Right atrium auricular region (tissue), 2 donors: ENCODE data around the gene PRXL2C. TPM values are rescaled to one million over a fixed set of nuclear protein-coding genes. Genes with fewer than 3 reads are reported as not detected.
A peak's percentile ranks its signal among the peaks of the same experiment; 100 is the strongest.
"Not testable (repeated sequence)": the region's sequence is repeated elsewhere in the genome, so short reads cannot be mapped to it uniquely, and the experiment has no call there.

Source experiments
- DNase-seq: peaks from one replicate; pipeline ENCODE4 v3.0.0-alpha.2; 2019; ENCODE audit warnings: low spot score
- H3K27ac ChIP-seq, 2 donors: fragments of 200-600 bp; sonication (generic); 1 replicate in 1 of 2; 2 replicates in 1 of 2; pipeline ENCODE4 v1.5.1; 2016 to 2019
- H3K27me3 ChIP-seq, 2 donors: fragments of 200-600 bp; sonication (generic); one replicate each; pipeline versions ENCODE4 v1.5.1 to v1.6.0; 2017 to 2019
- H3K36me3 ChIP-seq: fragments of 200-600 bp; sonication (generic); one replicate; pipeline ENCODE4 v1.5.1; 2016
- H3K4me1 ChIP-seq, 2 donors: fragments of 200-600 bp; sonication (generic); one replicate each; pipeline versions ENCODE4 v1.5.1 to v1.6.0; 2017 to 2019
- H3K4me3 ChIP-seq, 2 donors: fragments of 200-600 bp; sonication (generic); 1 replicate in 1 of 2; 2 replicates in 1 of 2; pipeline ENCODE4 v1.5.1; 2017 to 2019; ENCODE audit warnings: mild to moderate bottlenecking in 1 of 2, moderate library complexity in 1 of 2
- H3K9me3 ChIP-seq, 2 donors: fragments of 200-600 bp; sonication (generic); one replicate each; pipeline ENCODE4 v1.5.1; 2019
- total RNA-seq, 2 donors: library from RNA; depleted of rRNA; stranded (reverse); fragments of >200 nt; gene quantifications; one replicate each; pipeline ENCODE4 v1.1.0, GENCODE V29; 2016
- TF ChIP-seq, protein P1 (sequence below), 2 donors: fragments of 200-600 bp; sonication (generic); IDR thresholded peaks; one replicate each; pipeline ENCODE4 v1.5.1; 2019; ENCODE audit warnings: antibody characterized with exemption in 2 of 2

Gene PRXL2C
- total RNA-seq, 2 donors from 2014 or later: 14.2 to 22.4 TPM

DNA sequence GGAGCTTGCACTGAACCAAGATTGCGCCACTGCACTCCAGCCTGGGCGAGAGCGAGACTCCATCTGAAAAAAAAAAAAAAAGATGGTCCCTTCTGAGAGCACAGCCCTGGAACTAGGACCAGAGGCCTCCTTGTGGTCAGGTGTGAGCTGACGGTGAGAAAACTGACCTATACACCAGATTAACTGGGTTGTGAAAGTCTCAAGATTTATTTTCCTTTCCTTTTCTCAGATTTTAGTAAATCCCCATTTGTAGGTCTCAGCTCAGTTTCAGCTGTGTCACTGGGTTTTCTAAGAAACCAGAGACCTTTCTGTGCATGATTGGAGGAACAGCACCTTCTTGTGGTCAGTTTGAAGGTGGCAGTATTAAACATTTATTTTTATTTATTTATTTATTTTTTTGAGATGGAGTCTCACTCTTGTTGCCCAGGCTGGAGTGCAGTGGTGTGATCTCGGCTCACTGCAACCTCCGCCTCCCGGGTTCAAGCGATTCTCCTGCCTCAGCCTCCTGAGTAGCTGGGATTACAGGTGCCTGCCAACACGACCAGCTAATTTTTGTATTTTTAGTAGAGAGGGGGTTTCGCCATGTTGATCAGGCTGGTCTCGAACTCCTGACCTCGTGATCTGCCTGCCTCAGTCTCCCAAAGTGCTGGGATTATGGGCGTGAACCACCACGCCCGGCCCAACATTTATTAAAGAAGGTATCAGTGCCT is 11.7 kb upstream of the PRXL2C start:
- not testable (repeated sequence) for H3K36me3 ChIP-seq, H3K4me3 ChIP-seq, H3K9me3 ChIP-seq, H3K27ac ChIP-seq, H3K27me3 ChIP-seq, H3K4me1 ChIP-seq, DNase-seq
- TF ChIP-seq, protein P1, sequence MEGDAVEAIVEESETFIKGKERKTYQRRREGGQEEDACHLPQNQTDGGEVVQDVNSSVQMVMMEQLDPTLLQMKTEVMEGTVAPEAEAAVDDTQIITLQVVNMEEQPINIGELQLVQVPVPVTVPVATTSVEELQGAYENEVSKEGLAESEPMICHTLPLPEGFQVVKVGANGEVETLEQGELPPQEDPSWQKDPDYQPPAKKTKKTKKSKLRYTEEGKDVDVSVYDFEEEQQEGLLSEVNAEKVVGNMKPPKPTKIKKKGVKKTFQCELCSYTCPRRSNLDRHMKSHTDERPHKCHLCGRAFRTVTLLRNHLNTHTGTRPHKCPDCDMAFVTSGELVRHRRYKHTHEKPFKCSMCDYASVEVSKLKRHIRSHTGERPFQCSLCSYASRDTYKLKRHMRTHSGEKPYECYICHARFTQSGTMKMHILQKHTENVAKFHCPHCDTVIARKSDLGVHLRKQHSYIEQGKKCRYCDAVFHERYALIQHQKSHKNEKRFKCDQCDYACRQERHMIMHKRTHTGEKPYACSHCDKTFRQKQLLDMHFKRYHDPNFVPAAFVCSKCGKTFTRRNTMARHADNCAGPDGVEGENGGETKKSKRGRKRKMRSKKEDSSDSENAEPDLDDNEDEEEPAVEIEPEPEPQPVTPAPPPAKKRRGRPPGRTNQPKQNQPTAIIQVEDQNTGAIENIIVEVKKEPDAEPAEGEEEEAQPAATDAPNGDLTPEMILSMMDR (IDR thresholded peaks at IDR 0.05): peak; percentile 80 to 85

DNA sequence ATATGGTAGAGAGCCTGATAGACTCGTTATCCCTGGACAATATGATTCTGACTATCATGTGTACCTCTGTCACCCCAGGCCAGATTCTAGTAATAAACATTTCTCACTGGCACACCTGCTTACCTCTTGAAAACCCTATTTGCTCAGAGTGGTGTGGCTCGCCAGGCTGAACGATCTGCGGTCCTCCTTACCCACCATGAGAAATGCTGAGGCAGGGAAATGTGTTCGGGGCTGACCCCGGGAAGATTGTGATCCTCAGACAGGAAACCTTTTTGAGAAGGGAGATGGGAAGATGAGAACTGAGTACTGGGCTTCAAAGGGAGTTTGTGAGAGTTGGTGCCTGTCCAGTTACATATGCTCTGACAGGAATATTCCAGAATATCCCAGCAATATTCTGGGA is 10.7 kb upstream of the PRXL2C start:
- Histone ChIP-seq H3K27ac (no peak overlapping the region), H3K27me3 (no peaks in the 10 kb centered on the region), H3K4me1 (no peaks in the 10 kb centered on the region), H3K36me3 (no peaks in the 10 kb centered on the region), H3K9me3 (no peaks in the 10 kb centered on the region), H3K4me3 (no peak overlapping the region)
- TF ChIP-seq, protein P1 (IDR thresholded peaks at IDR 0.05): no peak
- no peak for DNase-seq

DNA sequence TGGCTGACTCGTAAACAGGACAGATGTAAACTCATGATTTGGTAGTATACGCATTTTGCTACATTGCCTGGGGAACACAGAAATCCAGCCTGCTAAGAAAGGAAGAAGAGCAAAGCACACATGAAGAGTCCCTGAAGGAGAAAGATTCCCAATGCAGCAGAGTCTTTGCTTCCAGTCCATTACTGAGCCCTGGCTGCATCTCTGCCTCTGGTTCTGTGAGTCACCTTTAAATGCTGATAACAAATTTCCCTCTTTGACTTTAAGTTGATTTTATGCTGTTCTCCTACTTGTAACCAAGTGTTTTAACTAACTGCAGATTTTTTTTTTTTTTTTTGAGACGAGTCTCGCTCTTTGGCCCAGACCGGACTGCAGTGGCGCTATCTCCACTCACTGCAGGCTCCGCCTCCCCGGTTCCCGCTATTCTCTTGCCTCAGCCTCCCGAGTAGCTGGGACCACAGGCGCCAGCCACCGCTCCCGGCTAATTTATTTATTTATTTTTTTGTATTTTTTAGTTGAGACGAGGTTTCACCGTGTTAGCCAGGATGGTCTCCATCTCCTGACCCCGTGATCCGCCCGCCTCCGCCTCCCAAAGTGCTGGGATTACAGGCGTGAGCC is 8.5 kb upstream of the PRXL2C start:
- Histone ChIP-seq H3K27ac (no peak overlapping the region), H3K9me3 (no peaks in the 10 kb centered on the region), H3K4me3 (no peak overlapping the region), H3K4me1 (no peaks in the 10 kb centered on the region), H3K36me3 (no peaks in the 10 kb centered on the region), H3K27me3 (no peaks in the 10 kb centered on the region)
- TF ChIP-seq, protein P1 (IDR thresholded peaks at IDR 0.05): no peak
- DNase-seq: no peak

DNA sequence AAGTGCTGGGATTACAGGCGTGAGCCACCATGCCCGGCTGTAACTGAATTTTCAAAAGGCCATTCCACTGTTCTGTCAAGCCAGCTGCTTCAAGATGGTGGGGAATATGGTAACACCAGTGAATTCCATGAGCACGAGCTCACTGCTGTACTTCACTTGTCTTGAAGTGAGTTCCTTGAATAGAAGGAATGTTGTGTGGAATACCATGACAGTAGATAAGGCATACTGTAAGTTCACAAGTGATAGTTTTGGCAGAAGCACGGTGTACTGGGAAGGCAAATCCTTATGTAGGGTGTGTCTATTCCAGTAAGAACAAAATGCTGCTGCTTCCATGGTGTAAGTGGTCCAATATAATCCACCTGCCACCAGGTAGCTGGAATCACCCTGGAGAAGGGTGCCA is 6.6 kb upstream of the PRXL2C start:
- Histone ChIP-seq H3K4me1 (peaks cover 0 to 3% of the 10 kb centered on the region in 2 donors), H3K9me3 (no peaks in the 10 kb centered on the region), H3K4me3 (no peak overlapping the region), H3K36me3 (no peaks in the 10 kb centered on the region), H3K27me3 (no peaks in the 10 kb centered on the region), H3K27ac (no peak overlapping the region)
- no peak for DNase-seq
- TF ChIP-seq, protein P1 (IDR thresholded peaks at IDR 0.05): no peak

DNA sequence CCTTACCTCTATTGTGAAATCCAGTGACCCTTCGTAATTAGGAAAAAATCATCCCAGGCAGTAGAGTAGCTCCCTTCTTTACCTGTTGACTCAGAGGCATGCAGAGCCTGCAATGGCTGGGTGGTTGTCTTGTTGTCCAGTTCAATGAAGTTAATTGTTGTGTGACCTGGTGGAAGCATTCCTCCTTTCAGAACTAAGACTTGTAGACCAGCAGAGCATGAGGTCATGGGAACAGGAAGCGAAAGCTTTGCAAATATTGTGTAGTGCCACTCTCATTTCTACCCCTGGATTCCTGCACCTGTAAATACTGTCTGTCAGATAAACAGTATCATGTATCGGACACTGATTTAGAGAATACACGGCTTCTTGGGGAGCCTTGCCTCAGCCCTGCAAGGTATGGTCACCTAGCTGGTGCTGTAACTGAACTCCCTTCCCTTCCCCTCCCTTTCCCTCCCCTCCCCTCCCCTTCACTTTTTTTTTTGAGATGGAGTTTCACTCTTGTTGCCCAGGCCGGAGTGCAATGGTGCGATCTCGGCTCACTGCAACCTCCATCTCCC is 5.7 kb upstream of the PRXL2C start:
- Histone ChIP-seq H3K36me3 (no peaks in the 10 kb centered on the region), H3K27me3 (no peaks in the 10 kb centered on the region), H3K9me3 (no peaks in the 10 kb centered on the region), H3K27ac (no peak overlapping the region), H3K4me3 (no peak overlapping the region), H3K4me1 (peaks cover 0 to 12% of the 10 kb centered on the region in 2 donors)
- TF ChIP-seq, protein P1 (IDR thresholded peaks at IDR 0.05): no peak
- no peak for DNase-seq
